DOHH2 (cell line): ENCODE data around the gene YWHAB.

Source experiments
- H3F3A ChIP-seq: fragments of 200-600 bp; sonication (generic), shearing (Covaris generic); 2 replicates; pipeline ENCODE4 v1.6.0; 2016; ENCODE audit warnings: antibody characterized with exemption, mild to moderate bottlenecking; ENCODE audit not compliant: control insufficient read depth, insufficient read depth
- H3K27ac ChIP-seq: fragments of 200-600 bp; sonication (generic); 2 replicates; pipeline ENCODE4 v1.5.1; 2014; ENCODE audit warnings: low read depth, mild to moderate bottlenecking, low read length, moderate library complexity
- H3K27me3 ChIP-seq: fragments of 200-600 bp; sonication (generic); 2 replicates; pipeline ENCODE4 v1.6.1; 2014; ENCODE audit warnings: mild to moderate bottlenecking, low read length, mixed read lengths; ENCODE audit not compliant: control insufficient read depth
- H3K36me3 ChIP-seq: fragments of 200-600 bp; sonication (generic); 2 replicates; pipeline ENCODE4 v1.6.1; 2014; ENCODE audit warnings: mild to moderate bottlenecking, low read length, moderate library complexity, mixed read lengths; ENCODE audit not compliant: control insufficient read depth
- H3K4me1 ChIP-seq: fragments of 200-600 bp; sonication (generic); 2 replicates; pipeline ENCODE4 v1.6.1; 2014; ENCODE audit warnings: mild to moderate bottlenecking, low read length, mixed read lengths; ENCODE audit not compliant: control insufficient read depth
- H3K4me2 ChIP-seq: fragments of 200-600 bp; sonication (generic); 2 replicates; pipeline ENCODE4 v1.6.0; 2014; ENCODE audit warnings: mild to moderate bottlenecking, low read length, moderate library complexity
- H3K4me3 ChIP-seq: fragments of 200-600 bp; sonication (generic); 2 replicates; pipeline ENCODE4 v1.5.1; 2014; ENCODE audit warnings: mild to moderate bottlenecking, low read length, mixed read lengths
- H3K79me2 ChIP-seq: fragments of 200-600 bp; sonication (generic); 2 replicates; pipeline ENCODE4 v1.6.1; 2014; ENCODE audit warnings: mild to moderate bottlenecking, low read length, mixed read lengths; ENCODE audit not compliant: control insufficient read depth
- H3K9me2 ChIP-seq: fragments of 200-600 bp; sonication (generic); replicated peaks from 2 replicates; pipeline ENCODE4 v1.6.1; 2014; ENCODE audit warnings: mild to moderate bottlenecking, low read length, mixed read lengths; ENCODE audit not compliant: control insufficient read depth
- H3K9me3 ChIP-seq: fragments of 200-600 bp; sonication (generic); 2 replicates; pipeline ENCODE4 v1.6.1; 2014; ENCODE audit warnings: antibody characterized with exemption, low read length, mixed read lengths; ENCODE audit not compliant: control insufficient read depth, insufficient read depth
- H4K20me1 ChIP-seq: fragments of 200-600 bp; sonication (generic); 2 replicates; pipeline ENCODE4 v1.6.0; 2014; ENCODE audit warnings: low read depth, mild to moderate bottlenecking, antibody characterized with exemption, low read length, moderate library complexity; ENCODE audit not compliant: control insufficient read depth, insufficient read depth
- CTCF ChIP-seq: fragments of 200-600 bp; sonication (generic); IDR thresholded peaks from one replicate; pipeline ENCODE4 v1.5.1; 2014; ENCODE audit warnings: antibody characterized with exemption, mild to moderate bottlenecking, low read depth, low read length; ENCODE audit not compliant: poor library complexity, severe bottlenecking
- EZH2phosphoT487 ChIP-seq: fragments of 200-600 bp; sonication (generic); IDR thresholded peaks from 2 replicates; pipeline ENCODE4 v1.6.1; 2017; ENCODE audit warnings: borderline replicate concordance, mild to moderate bottlenecking, antibody characterized with exemption, low read length, moderate library complexity, mixed read lengths

YWHAB gene

GRCh38 chr20:44941120-44941691 lies 55.7 kb downstream of the YWHAB start:
- no peak overlapping the region for H3K4me2 ChIP-seq
- no peak overlapping the region for H3K4me3 ChIP-seq
- TF ChIP-seq CTCF (no peak), EZH2phosphoT487 (no peak)
- peaks cover 78% of the 10 kb centered on the region for H3K36me3 ChIP-seq
- no peaks in the 10 kb centered on the region for H3K9me2 ChIP-seq
- H3K9me3 ChIP-seq: no peaks in the 10 kb centered on the region
- peaks cover 5% of the 10 kb centered on the region for H3F3A ChIP-seq
- no peaks in the 10 kb centered on the region for H3K4me1 ChIP-seq
- H3K27ac ChIP-seq: no peak overlapping the region
- H3K27me3 ChIP-seq: no peaks in the 10 kb centered on the region
- H3K79me2 ChIP-seq: no peaks in the 10 kb centered on the region
- H4K20me1 ChIP-seq: peaks cover 8% of the 10 kb centered on the region

- Histone ChIP-seq H3K79me2 (no peaks in the 10 kb centered on the region), H3K27ac (no peak overlapping the region), H3K27me3 (no peaks in the 10 kb centered on the region), H3K36me3 (peaks cover 85% of the 10 kb centered on the region), H4K20me1 (peaks cover 8% of the 10 kb centered on the region), H3F3A (peaks cover 5% of the 10 kb centered on the region), H3K9me2 (no peaks in the 10 kb centered on the region), H3K4me1 (no peaks in the 10 kb centered on the region), H3K4me3 (no peak overlapping the region), H3K4me2 (no peak overlapping the region), H3K9me3 (no peaks in the 10 kb centered on the region)
- no peak for TF ChIP-seq EZH2phosphoT487
- TF ChIP-seq CTCF: no peak
Observed at GRCh38 chr20:44942264-44942973, 56.9 kb downstream of the YWHAB start.

- Histone ChIP-seq H3F3A (peaks cover 5% of the 10 kb centered on the region), H3K4me3 (no peak overlapping the region), H3K9me2 (no peaks in the 10 kb centered on the region), H3K27ac (no peak overlapping the region), H3K4me2 (no peak overlapping the region), H3K4me1 (no peaks in the 10 kb centered on the region), H3K9me3 (no peaks in the 10 kb centered on the region), H3K36me3 (peaks cover 92% of the 10 kb centered on the region), H3K79me2 (no peaks in the 10 kb centered on the region), H3K27me3 (no peaks in the 10 kb centered on the region), H4K20me1 (peaks cover 8% of the 10 kb centered on the region)
- TF ChIP-seq CTCF (no peak), EZH2phosphoT487 (no peak)
Observed at GRCh38 chr20:44943828-44944227, 58.3 kb downstream of the YWHAB start.
